PC-9 (cell line): ENCODE data around the gene LSR.

Experiments used
- EZH2 ChIP-seq: fragments of 200-600 bp; sonication (generic); IDR thresholded peaks from 2 replicates; pipeline ENCODE4 v1.8.0; 2017; ENCODE audit warnings: antibody characterized with exemption, low read depth
- TF ChIP-seq, protein P1 (sequence below): fragments of 200-600 bp; sonication (generic); conservative IDR thresholded peaks from 2 replicates; pipeline ENCODE4 v1.6.1; 2017; ENCODE audit warnings: mixed run types, antibody characterized with exemption, mild to moderate bottlenecking, moderate library complexity

DNA sequence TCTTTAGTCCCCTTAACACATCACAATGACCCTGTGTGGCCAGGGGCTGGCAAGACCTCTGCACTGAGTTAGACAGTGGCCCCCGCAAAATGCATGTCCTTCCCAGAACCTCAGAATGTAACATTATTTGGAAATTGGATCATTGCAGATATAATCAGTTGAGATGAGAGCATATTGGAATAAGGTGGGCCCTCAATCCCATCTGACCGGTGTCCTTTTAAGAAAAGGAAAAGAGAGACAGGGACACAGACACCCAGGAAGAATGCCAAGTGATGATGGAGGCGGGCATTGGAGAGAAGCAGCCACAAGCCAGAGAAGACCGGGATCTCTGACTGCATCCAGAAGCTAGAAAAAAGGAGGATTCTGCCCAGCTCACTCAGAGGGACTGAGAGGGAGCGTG is 22.1 kb upstream of the LSR start:
- TF ChIP-seq, protein P1, sequence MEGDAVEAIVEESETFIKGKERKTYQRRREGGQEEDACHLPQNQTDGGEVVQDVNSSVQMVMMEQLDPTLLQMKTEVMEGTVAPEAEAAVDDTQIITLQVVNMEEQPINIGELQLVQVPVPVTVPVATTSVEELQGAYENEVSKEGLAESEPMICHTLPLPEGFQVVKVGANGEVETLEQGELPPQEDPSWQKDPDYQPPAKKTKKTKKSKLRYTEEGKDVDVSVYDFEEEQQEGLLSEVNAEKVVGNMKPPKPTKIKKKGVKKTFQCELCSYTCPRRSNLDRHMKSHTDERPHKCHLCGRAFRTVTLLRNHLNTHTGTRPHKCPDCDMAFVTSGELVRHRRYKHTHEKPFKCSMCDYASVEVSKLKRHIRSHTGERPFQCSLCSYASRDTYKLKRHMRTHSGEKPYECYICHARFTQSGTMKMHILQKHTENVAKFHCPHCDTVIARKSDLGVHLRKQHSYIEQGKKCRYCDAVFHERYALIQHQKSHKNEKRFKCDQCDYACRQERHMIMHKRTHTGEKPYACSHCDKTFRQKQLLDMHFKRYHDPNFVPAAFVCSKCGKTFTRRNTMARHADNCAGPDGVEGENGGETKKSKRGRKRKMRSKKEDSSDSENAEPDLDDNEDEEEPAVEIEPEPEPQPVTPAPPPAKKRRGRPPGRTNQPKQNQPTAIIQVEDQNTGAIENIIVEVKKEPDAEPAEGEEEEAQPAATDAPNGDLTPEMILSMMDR: no peak
- no peak for TF ChIP-seq EZH2
